ENCODE measurements around the gene PRKCB.

- TF ChIP-seq YY1 (IDR thresholded peaks at IDR 0.05; ENCODE audit: extremely low read depth, insufficient replicate concordance, low read depth, low read length) (no peak), CTCF (IDR thresholded peaks at IDR 0.05 in 2 of 3, conservative IDR thresholded peaks at IDR 0.05 in 1 of 3; ENCODE audit: borderline replicate concordance in 1 of 3, insufficient read depth in 1 of 3, low read depth in 2 of 3, low read length in 2 of 3) (no peak), RAD21 (IDR thresholded peaks at IDR 0.05; ENCODE audit: low read depth) (no peak), REST (IDR thresholded peaks at IDR 0.05; ENCODE audit: low read depth) (no peak), TCF7L2 (IDR thresholded peaks at IDR 0.05; ENCODE audit: borderline replicate concordance, extremely low read depth, insufficient read depth, insufficient read length) (no peak), POLR2AphosphoS5 (IDR thresholded peaks at IDR 0.05; ENCODE audit: low read depth, low read length) (no peak), ZBTB33 (IDR thresholded peaks at IDR 0.05; ENCODE audit: extremely low read depth, insufficient replicate concordance, low read length) (no peak), POLR2A (IDR thresholded peaks at IDR 0.05; ENCODE audit: borderline replicate concordance, extremely low read depth, insufficient read depth, insufficient read length) (no peak), EZH2 (IDR thresholded peaks at IDR 0.05) (no peak), FOSL1 (IDR thresholded peaks at IDR 0.05; ENCODE audit: low read depth) (no peak), EZH2phosphoT487 (IDR thresholded peaks at IDR 0.05; ENCODE audit: borderline replicate concordance) (no peak), JUND (IDR thresholded peaks at IDR 0.05) (no peak)
Observed at GRCh38 chr16:24102209-24102660, 266.5 kb downstream of the PRKCB start.

Data from HCT116 (cell line).